Measurements from ENCODE around the gene KNTC1.

The KNTC1 gene

GRCh38 chr12:122659579-122659978 is 132.5 kb downstream of the KNTC1 start:
- DNase-seq (ENCODE audit: low read depth) = no peak
- H3K4me3 ChIP-seq (replicated peaks; ENCODE audit: low read depth, low read length) = no peak overlapping the region
- TF ChIP-seq CTCF (IDR thresholded peaks at IDR 0.05; ENCODE audit: low read length, missing control alignments) = no peak

- no peak for TF ChIP-seq CTCF (IDR thresholded peaks at IDR 0.05; ENCODE audit: low read length, missing control alignments)
- no peak overlapping the region for H3K4me3 ChIP-seq (replicated peaks; ENCODE audit: low read depth, low read length)
- no peak for DNase-seq (ENCODE audit: low read depth)
Observed at GRCh38 chr12:122661246-122661645, 134.2 kb downstream of the KNTC1 start.

GRCh38 chr12:122661938-122662337 is 134.9 kb downstream of the KNTC1 start:
- H3K4me3 ChIP-seq (replicated peaks; ENCODE audit: low read depth, low read length) = no peak overlapping the region
- TF ChIP-seq CTCF (IDR thresholded peaks at IDR 0.05; ENCODE audit: low read length, missing control alignments) = no peak
- no peak for DNase-seq (ENCODE audit: low read depth)

GRCh38 chr12:122665349-122665748 is 138.3 kb downstream of the KNTC1 start:
- DNase-seq (ENCODE audit: low read depth) = no peak
- TF ChIP-seq CTCF (IDR thresholded peaks at IDR 0.05; ENCODE audit: low read length, missing control alignments) = no peak
- H3K4me3 ChIP-seq (replicated peaks; ENCODE audit: low read depth, low read length) = no peak overlapping the region

GRCh38 chr12:122665759-122666158 is 138.7 kb downstream of the KNTC1 start:
- no peak overlapping the region for H3K4me3 ChIP-seq (replicated peaks; ENCODE audit: low read depth, low read length)
- TF ChIP-seq CTCF (IDR thresholded peaks at IDR 0.05; ENCODE audit: low read length, missing control alignments) = no peak
- no peak for DNase-seq (ENCODE audit: low read depth)

DNA sequence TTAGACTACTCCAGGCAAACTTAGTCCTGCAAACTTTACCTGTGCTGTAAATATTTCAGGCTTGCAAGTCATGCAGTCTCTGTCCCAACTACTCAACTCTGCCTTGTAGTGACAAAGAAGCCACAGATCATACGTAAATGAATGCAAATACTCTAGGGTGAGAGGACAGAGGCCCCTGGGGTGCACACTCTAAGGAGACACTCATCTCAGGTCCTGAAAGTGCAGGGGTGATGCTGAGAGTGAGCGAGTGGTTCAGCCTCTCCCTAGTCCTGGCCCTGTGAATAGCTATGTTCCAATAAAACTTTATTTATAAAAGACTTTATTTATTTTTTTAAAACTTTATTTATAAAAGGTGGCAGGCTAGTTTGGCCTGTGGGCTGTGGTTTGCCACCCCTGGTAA is 141.2 kb downstream of the KNTC1 start:
- no peak for TF ChIP-seq CTCF (IDR thresholded peaks at IDR 0.05; ENCODE audit: low read length, missing control alignments)
- no peak for DNase-seq (ENCODE audit: low read depth)
- no peak overlapping the region for H3K4me3 ChIP-seq (replicated peaks; ENCODE audit: low read depth, low read length)

- DNase-seq (ENCODE audit: low read depth) = peak; percentile 41
- no peak for TF ChIP-seq CTCF (IDR thresholded peaks at IDR 0.05; ENCODE audit: low read length, missing control alignments)
- H3K4me3 ChIP-seq (replicated peaks; ENCODE audit: low read depth, low read length) = no peak overlapping the region
Observed at GRCh38 chr12:122669397-122670070, 142.5 kb downstream of the KNTC1 start.
